Epithelial cell of esophagus (primary cell): ENCODE measurements around the gene RNF44.

Experiments used
- DNase-seq: peaks from one replicate; pipeline ENCODE4 v3.0.0; 2010; ENCODE audit warnings: low read depth
- H3K4me3 ChIP-seq: 2 replicates; pipeline ENCODE4 v1.5.1; 2011; ENCODE audit warnings: mild to moderate bottlenecking, low read length, control low read depth
- CTCF ChIP-seq: IDR thresholded peaks from 2 replicates; pipeline ENCODE4 v1.5.1; 2011; ENCODE audit warnings: low read depth, mild to moderate bottlenecking, low read length, control low read depth, inconsistent platforms; ENCODE audit not compliant: insufficient read depth; ENCODE audit errors: missing control alignments

Gene RNF44

DNA sequence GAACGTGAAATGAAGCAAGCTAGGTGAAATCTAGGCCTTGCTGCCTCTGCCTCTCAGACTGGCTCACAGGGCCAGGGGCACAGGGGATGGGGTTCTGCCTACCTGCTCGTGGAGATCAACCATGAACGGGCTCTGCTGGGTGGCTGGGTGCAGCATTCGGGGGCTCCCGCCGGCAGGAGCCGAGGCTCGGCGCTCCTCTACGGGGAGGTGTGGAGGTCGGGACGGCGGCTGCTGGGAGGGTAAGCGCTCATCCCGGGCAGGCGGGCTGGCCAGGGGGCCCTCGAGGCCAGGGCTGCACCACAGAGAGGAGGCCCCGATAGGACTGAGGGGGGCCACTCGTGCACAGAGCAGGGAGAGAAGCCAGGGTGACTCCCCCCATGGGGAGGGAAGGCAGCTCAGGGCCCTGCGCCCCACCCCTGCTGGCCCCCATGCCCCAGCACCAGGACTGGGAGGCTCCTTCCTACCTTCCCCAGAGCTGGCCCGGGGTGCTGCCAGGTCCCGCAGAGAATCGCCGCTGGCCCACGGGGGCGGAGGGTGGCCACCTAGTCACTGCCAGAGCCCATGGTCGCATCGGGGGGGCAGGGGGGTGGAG, 5.2 kb downstream of the RNF44 start:
- TF ChIP-seq CTCF, result no peak
- no peak for DNase-seq
- no peak overlapping the region for H3K4me3 ChIP-seq

DNA sequence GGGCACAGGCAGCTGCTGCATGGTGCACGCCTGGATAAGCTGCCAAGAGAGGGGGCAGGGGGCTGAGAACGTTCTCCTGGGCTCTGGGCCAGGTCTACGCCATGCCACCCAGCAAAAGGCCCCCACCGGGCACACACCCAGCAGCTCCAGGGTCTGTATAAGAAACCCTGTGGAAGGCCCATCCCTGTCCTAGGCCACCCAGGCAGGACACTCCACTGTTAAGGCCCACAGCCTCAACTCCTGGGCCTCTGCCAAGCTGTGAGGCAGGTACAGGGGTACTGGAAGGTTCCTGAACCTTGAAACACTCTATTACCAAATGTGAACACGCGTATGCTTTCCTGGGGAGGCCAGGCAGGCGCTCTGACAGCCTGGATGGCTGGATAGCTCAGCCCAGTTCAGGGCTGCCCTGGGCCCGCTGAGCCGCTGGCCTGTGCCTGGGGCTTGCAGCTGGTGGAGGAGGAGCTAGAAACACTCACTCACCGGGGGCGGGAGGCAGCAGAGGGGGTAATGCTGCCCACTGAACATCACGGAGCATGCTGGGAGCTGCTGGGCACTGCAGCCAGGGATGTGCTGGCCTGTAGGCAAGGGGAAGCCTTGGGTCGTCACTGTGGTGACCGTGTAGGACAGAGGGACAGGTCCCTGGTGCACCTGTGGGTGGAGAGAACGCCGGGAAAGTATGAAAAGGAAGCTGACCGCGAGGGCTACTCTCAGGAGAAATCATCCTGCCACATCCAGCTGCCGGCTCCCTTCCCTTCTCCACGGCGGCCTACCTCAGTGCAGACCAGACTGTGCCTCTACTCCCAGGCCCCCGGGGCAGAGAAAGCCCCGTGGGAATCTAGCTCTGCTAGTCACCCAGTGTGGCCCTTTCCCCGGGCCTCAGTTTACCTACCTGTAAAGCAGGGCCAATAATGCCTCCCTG, 6.0 kb downstream of the RNF44 start:
- no peak for DNase-seq
- no peak overlapping the region for H3K4me3 ChIP-seq
- no peak for TF ChIP-seq CTCF

DNA sequence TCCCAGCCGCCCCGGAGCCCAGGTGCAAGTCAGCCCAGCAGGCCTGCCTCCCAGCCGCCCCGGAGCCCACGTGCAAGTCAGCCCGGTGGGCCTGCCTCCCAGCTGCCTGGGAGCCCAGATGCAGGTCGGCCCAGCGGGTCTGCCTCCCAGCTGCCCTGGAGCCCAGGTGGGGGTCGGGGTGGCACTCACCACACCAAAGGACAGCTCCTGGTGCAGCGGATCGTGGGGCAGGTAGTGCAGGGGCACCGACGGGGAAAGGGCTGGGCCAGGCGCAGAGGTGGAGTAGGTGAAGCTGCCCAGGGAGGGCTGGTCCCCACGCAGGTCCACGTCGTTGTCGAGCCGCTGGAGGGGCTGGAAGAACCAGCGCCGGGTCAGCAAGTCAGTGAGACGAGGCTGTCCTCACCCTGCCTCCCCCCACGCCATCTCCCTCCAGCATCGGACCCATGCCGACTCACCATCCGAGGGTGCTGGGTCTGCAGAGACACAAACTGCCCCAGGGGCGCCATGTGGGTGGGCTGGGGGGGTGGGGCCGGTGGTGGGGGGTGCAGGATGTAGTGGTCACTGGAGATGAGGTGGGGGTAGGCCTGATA, 6.7 kb downstream of the RNF44 start:
- H3K4me3 ChIP-seq, result no peak overlapping the region
- DNase-seq, result no peak

DNA sequence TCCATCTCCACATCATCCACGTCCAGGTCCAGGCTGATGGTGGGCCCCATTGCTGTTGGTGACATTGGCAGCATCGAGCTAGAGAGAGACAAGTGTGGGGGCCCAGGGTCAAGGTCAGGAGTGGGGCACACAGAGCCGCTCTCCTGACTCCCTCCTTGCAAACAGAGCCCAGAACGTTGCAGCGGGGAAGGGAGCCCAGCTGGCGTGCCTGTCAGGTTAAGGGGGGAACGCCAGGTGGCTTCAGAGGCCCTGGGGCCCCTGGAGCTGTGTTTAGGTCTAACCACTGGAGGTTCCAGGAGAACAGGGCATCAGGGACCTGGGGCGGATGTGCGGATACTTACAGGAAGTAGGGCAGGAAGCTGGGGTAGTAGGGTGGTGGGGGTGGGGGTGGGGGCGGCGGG, 7.5 kb downstream of the RNF44 start:
- no peak for DNase-seq
- no peak for TF ChIP-seq CTCF
- no peak overlapping the region for H3K4me3 ChIP-seq

More for the DNA sequence above, 6.7 kb downstream of the RNF44 start:
- no peak for TF ChIP-seq CTCF

DNA sequence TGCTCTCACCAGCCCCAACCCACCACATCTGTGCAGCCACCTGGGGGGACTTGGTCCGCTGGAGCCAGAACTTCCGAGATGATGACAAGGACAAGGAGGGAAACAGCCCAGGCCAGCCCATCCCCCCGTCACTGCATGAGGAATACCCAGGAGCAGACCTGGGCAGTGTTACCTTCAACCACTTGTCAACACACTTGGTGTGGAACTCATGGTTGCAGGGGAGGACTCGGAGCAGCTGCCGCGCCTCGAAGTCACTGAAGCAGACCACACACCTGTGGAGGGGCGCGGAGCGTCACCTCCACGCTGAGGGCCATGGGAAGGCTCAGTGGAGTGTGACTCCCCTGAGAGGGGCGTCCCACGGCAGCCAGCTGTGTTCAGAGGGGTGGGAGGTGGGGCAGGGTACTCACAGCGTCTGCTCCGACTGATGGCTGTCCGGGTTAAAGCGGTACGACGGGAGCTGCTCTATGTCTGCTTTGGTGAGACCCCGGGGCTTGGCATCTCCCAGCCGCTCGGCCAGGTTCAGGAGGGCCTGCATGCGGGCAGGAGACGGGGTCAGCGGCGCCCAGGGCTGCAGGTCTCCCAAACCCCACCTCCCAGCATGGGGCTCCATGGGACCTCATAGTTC, 8.0 kb downstream of the RNF44 start:
- H3K4me3 ChIP-seq, result no peak overlapping the region
- no peak for DNase-seq
- no peak for TF ChIP-seq CTCF

- H3K4me3 ChIP-seq, result no peak overlapping the region
- TF ChIP-seq CTCF, result no peak
- DNase-seq, result peak; percentile 48
These were observed 8.5 kb downstream of the RNF44 start for GRCh38 chr5:176528761-176529115.
